GM12878 (cell line): ENCODE results near the gene KRT86. TPM values are rescaled to one million over a fixed set of nuclear protein-coding genes. Genes with fewer than 3 reads are reported as not detected.
A peak's percentile ranks its signal among the peaks of the same experiment; 100 is the strongest.

Source experiments
- ATAC-seq: fragments of 200-7000 bp; cut with Tn5 transposase; 3 replicates; pipeline ENCODE4 v1.9.1; 2020; ENCODE audit warnings: mild to moderate bottlenecking, moderate library complexity
- BruUV-seq: library from RNA; stranded (reverse); fragments of 400-500 nt; replicated peaks from 2 replicates; lab custom pipeline; 2021; lab: Mats Ljungman, UMichigan
- CTCF ChIA-PET: fragments of 300-600 bp; sonication (Branson Sonifier 250); formaldehyde crosslinking; extraction: SDS; loops from one replicate; lab custom pipeline; 2021; ENCODE audit warnings: inconsistent platforms; lab: Yijun Ruan, JAX
- POLR2A ChIA-PET: fragments of 350-600 bp; formaldehyde crosslinking; extraction: SDS; loops from one replicate; lab custom pipeline; 2021; ENCODE audit warnings: inconsistent platforms; lab: Charles Lee
- RAD21 ChIA-PET: fragments of 300-600 bp; sonication (Branson Sonifier 250); formaldehyde crosslinking; loops from one replicate; lab custom pipeline; 2023; ENCODE audit warnings: antibody characterized with exemption; ENCODE audit not compliant: unreplicated experiment; lab: Charles Lee
- SMC1A ChIA-PET: fragments of 300-600 bp; sonication (Branson Sonifier 250); formaldehyde crosslinking; loops from one replicate; lab custom pipeline; 2023; ENCODE audit not compliant: unreplicated experiment, uncharacterized antibody; lab: Charles Lee
- DNase-seq: peaks from one replicate; pipeline ENCODE4 v3.0.0-alpha.2; 2011; ENCODE audit warnings: low read depth, low spot score
- FAIRE-seq: peaks from 3 replicates; lab custom pipeline; 2011; peaks lifted over from hg19 to GRCh38; lab: Jason Lieb, UNC
- H2AFZ ChIP-seq: 2 replicates; pipeline ENCODE4 v1.6.0; 2011; ENCODE audit warnings: low read depth, low read length, control low read depth; ENCODE audit not compliant: control insufficient read depth
- H3K27ac ChIP-seq: 2 replicates; pipeline ENCODE4 v1.5.1; 2011; ENCODE audit warnings: control low read depth; ENCODE audit not compliant: control insufficient read depth, insufficient read depth
- H3K27me3 ChIP-seq, 2 experiments: replicated peaks in 1 of 2; 2 replicates each; pipeline versions ENCODE4 v1.6.0 to v1.6.1; 2011; ENCODE audit warnings: low read length in 1 of 2; ENCODE audit not compliant: control insufficient read depth in 2 of 2, insufficient read depth in 2 of 2
- H3K36me3 ChIP-seq, 2 experiments: 2 replicates each; pipeline ENCODE4 v1.5.1; 2011; ENCODE audit warnings: low read length in 1 of 2; ENCODE audit not compliant: control insufficient read depth in 2 of 2, insufficient read depth in 2 of 2
- H3K4me1 ChIP-seq: 2 replicates; pipeline ENCODE4 v1.6.1; 2011; ENCODE audit warnings: mild to moderate bottlenecking, low read length, moderate library complexity, mixed read lengths; ENCODE audit not compliant: control insufficient read depth, insufficient read depth
- H3K4me2 ChIP-seq: 2 replicates; pipeline ENCODE4 v1.6.0; 2011; ENCODE audit warnings: control low read depth; ENCODE audit not compliant: control insufficient read depth, insufficient read depth
- H3K4me3 ChIP-seq: fragments of 200-600 bp; sonication (generic); 2 replicates; pipeline ENCODE4 v1.5.1; 2016
- H3K79me2 ChIP-seq: 2 replicates; pipeline ENCODE4 v1.6.0; 2011; ENCODE audit warnings: low read length; ENCODE audit not compliant: control insufficient read depth, insufficient read depth
- H3K9ac ChIP-seq: 2 replicates; pipeline ENCODE4 v1.8.0; 2011; ENCODE audit warnings: low read length, control low read depth, mixed read lengths; ENCODE audit not compliant: control insufficient read depth, insufficient read depth
- H3K9me3 ChIP-seq: replicated peaks from 3 replicates; pipeline ENCODE4 v1.5.1; 2011; ENCODE audit warnings: mild to moderate bottlenecking, low read length; ENCODE audit not compliant: control insufficient read depth, insufficient read depth
- H4K20me1 ChIP-seq: 2 replicates; pipeline ENCODE4 v1.6.0; 2011; ENCODE audit not compliant: control insufficient read depth, insufficient read depth
- BCL11A ChIP-seq: IDR thresholded peaks from 2 replicates; pipeline ENCODE4 v1.6.1; 2011; ENCODE audit warnings: low read depth, low read length
- CEBPB ChIP-seq, 2 experiments: fragments of 150-350 bp in 1 of 2; IDR thresholded peaks; 2 replicates each; pipeline ENCODE4 v1.6.1; 2012 to 2014; ENCODE audit warnings: low read depth in 2 of 2, low read length in 2 of 2, borderline replicate concordance in 1 of 2, inconsistent platforms in 1 of 2
- CREM ChIP-seq: IDR thresholded peaks from 2 replicates; pipeline ENCODE4 v1.6.1; 2014; ENCODE audit warnings: antibody characterized with exemption, low read depth
- ETV6 ChIP-seq, 2 experiments: fragments of 450-650 bp in 1 of 2; IDR thresholded peaks in 1 of 2; conservative IDR thresholded peaks in 1 of 2; 2 replicates each; pipeline ENCODE4 v1.6.1; 2014; ENCODE audit warnings: antibody characterized with exemption in 1 of 2, borderline replicate concordance in 1 of 2, low read depth in 1 of 2, mild to moderate bottlenecking in 1 of 2, moderate library complexity in 1 of 2
- GATAD2B ChIP-seq: fragments of 450-650 bp; conservative IDR thresholded peaks from 2 replicates; pipeline ENCODE4 v1.6.1; 2017; ENCODE audit warnings: low read depth, mild to moderate bottlenecking, moderate library complexity
- IKZF2 ChIP-seq, 2 experiments: fragments of 450-650 bp; IDR thresholded peaks; 2 replicates each; pipeline ENCODE4 v1.6.1; 2017; ENCODE audit warnings: mild to moderate bottlenecking in 2 of 2, moderate library complexity in 2 of 2
- MTA3 ChIP-seq: IDR thresholded peaks from 2 replicates; pipeline ENCODE4 v1.6.1; 2012; ENCODE audit warnings: low read length, inconsistent platforms, borderline replicate concordance
- RBBP5 ChIP-seq: fragments of 200-600 bp; sonication (generic); conservative IDR thresholded peaks from 2 replicates; pipeline ENCODE4 v1.6.1; 2016
- WGBS: methylation state at CpG from one replicate; pipeline ENCODE4 v1.1.6; 2016; ENCODE audit warnings: low lambda C conversion rate; ENCODE audit not compliant: insufficient replicate concordance, insufficient coverage; ENCODE audit errors: missing lambda C conversion rate; 5-methylcytosine and 5-hydroxymethylcytosine counted together
- in situ Hi-C: fragments of 300-500 bp; cut with MboI; formaldehyde crosslinking; loops from 9 replicates; pipeline ENCODE4 v1.14.3; 2018; ENCODE audit warnings: mixed read lengths
- intact Hi-C: fragments of 100-400 bp; cut with micrococcal nuclease; formaldehyde crosslinking; loops from one replicate; pipeline ENCODE4 v1.14.2; 2022; ENCODE audit not compliant: unreplicated experiment
- polyA plus RNA-seq, 11 experiments: library from polyadenylated mRNA; depleted of rRNA in 4 of 11; unstranded in 6 of 11; stranded (reverse) in 5 of 11; fragments of >200 nt; fragmentation: Nextera tagmentation in 4 of 11; fragmentation: Illumina TruSeq in 1 of 11; extraction: Ambion mirVana in 4 of 11; extraction: Trizol in 1 of 11; gene quantifications; 1 replicate in 1 of 11; 2 replicates in 10 of 11; pipeline versions ENCODE4 v1.2.1 to v1.2.3, GENCODE V29; 2011 to 2016; ENCODE audit warnings: inconsistent platforms in 2 of 11, missing spikeins in 2 of 11, low read depth in 1 of 11
- total RNA-seq, 4 experiments: library from RNA; depleted of rRNA in 3 of 4; stranded (reverse); fragments of >200 nt in 3 of 4; fragmentation: Illumina TruSeq in 1 of 4; extraction: Trizol in 1 of 4; gene quantifications; 2 replicates each; pipeline versions ENCODE4 v1.2.1 to v1.2.3, GENCODE V29; 2013 to 2021
- TF ChIP-seq, protein P1 (sequence below): fragments of 450-650 bp; IDR thresholded peaks from 2 replicates; pipeline ENCODE4 v1.6.1; 2017; ENCODE audit warnings: borderline replicate concordance

The KRT86 gene
- total and polyA plus RNA-seq, 10 of the 15 experiments (the other 5 are each of a cell fraction or from before 2014, with no cell fraction given): 0.11 to 0.54 (median 0.18) TPM; not detected in 4

DNA sequence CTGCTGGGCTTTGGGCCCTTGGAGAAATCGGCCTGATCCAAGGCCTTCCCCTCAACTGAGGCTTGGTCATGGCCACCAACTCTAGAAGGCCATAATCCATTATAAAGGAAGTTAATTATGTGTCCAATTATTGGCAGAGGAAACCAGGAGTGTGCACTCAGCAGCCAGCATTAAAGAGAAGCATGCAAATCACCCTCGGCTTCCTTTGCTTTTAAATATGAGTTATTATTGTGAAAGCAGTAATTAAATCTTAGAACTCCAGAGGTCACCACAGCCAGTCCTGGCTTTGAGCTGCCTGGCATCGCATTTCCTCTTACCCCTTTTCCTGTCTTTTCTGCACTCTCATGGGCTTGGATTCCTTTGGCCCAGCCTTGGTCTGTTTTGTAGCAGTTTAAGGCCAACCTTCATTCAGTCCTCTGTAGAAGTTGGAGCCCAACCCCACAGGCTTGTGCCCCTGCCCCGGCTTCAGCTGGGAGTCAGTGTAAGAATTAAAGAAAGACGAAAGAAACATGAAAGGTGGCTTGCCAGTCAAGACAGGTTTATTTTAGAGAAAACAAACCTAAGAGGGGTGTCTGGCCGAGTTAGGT, 14.7 kb upstream of the KRT86 start:
- RAD21 ChIA-PET: no interaction called here
- FAIRE-seq (no peak), ATAC-seq (no peak), DNase-seq (no peak)
- Histone ChIP-seq H3K36me3 (no peaks in the 10 kb centered on the region), H2AFZ (no peak overlapping the region), H3K79me2 (no peaks in the 10 kb centered on the region), H4K20me1 (no peaks in the 10 kb centered on the region), H3K27ac (no peak overlapping the region), H3K9me3 (no peaks in the 10 kb centered on the region; the same call in 2 of the 3 replicates), H3K4me2 (no peak overlapping the region), H3K27me3 (peaks cover 1 to 6% of the 10 kb centered on the region in 2 experiments; a peak in 2 of 4 replicates), H3K9ac (no peak overlapping the region), H3K4me1 (no peaks in the 10 kb centered on the region), H3K4me3 (no peak overlapping the region)
- SMC1A ChIA-PET: no interaction called here
- CTCF ChIA-PET: interaction anchor here (1.1 to 1.3 kb wide), 2 partner anchors 20 to 38 kb away, joined by 3 to 7 read pairs; no protein-coding TSS in a partner anchor
- in situ Hi-C loops: no loop called here
- no peak for TF ChIP-seq IKZF2 (IDR thresholded peaks at IDR 0.05)
- no peak for TF ChIP-seq RBBP5
- TF ChIP-seq CREM: no peak
- WGBS: 8% methylated on average over 6 of the region's 6 CpGs
- BruUV-seq: no TSS peak
- POLR2A ChIA-PET: no interaction called here
- intact Hi-C loops: no loop called here

DNA sequence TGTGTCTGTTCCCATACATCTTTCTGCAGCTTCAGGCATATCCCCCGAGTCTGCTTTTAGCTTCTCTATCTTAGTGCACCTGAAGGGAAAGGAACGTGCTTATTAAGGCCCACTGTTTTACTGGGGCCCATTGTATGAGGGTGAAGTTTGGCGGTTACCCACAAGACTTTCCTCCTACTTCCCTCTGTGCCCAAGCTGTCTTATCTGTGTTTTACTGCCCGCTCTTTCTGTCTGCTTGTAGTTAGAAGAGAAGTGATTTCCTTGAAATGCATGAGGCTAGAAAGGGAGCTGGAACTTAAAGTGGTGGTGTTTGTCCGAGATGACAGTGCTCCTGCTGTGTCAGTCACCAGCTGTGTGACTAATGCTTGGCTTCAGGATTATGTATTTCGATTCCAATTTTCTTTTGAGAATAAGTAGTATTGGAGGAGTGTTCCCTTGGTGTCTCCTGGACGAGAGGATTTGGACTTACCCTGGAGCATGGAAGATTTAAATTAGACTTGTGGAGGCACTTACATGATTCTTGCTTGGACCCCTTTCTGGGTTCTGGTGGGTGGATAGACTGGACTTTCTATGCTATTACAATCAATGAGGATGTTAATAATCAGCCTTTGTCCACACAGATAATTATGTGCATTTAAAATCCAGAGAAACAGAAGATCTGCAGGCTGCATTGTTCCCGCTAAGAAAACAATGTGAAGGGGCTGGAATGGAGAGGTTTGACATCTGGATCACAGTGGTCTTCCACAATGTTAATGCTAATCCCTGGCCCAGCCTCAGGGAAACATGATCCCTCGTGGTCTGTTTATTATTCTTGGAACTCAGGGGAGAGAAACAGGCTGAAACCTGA, 13.9 kb upstream of the KRT86 start:
- FAIRE-seq: peak; percentile 41
- H3K4me2 ChIP-seq: no peak overlapping the region
- in situ Hi-C loops (no loop called here), intact Hi-C loops (no loop called here)
- no peak overlapping the region for H2AFZ ChIP-seq
- 18% methylated on average over 9 of the region's 9 CpGs for WGBS
- H3K9me3 ChIP-seq: no peaks in the 10 kb centered on the region; the same call in 2 of the 3 replicates
- no peaks in the 10 kb centered on the region for H3K4me1 ChIP-seq
- H3K4me3 ChIP-seq: no peak overlapping the region
- ChIA-PET POLR2A (no interaction called here), CTCF (interaction anchor here (1.1 to 1.3 kb wide), 2 partner anchors 19 to 39 kb away, joined by 3 to 7 read pairs; no protein-coding TSS in a partner anchor), SMC1A (no interaction called here), RAD21 (no interaction called here)
- no TSS peak for BruUV-seq
- H4K20me1 ChIP-seq: no peaks in the 10 kb centered on the region
- DNase-seq: no peak
- ATAC-seq: no peak
- H3K36me3 ChIP-seq: no peaks in the 10 kb centered on the region
- no peaks in the 10 kb centered on the region for H3K79me2 ChIP-seq
- H3K9ac ChIP-seq: no peak overlapping the region
- no peak overlapping the region for H3K27ac ChIP-seq
- peaks cover 1 to 6% of the 10 kb centered on the region in 2 experiments; a peak in 2 of 4 replicates for H3K27me3 ChIP-seq
- TF ChIP-seq BCL11A: no peak
- no peak for TF ChIP-seq MTA3
- TF ChIP-seq, protein P1, sequence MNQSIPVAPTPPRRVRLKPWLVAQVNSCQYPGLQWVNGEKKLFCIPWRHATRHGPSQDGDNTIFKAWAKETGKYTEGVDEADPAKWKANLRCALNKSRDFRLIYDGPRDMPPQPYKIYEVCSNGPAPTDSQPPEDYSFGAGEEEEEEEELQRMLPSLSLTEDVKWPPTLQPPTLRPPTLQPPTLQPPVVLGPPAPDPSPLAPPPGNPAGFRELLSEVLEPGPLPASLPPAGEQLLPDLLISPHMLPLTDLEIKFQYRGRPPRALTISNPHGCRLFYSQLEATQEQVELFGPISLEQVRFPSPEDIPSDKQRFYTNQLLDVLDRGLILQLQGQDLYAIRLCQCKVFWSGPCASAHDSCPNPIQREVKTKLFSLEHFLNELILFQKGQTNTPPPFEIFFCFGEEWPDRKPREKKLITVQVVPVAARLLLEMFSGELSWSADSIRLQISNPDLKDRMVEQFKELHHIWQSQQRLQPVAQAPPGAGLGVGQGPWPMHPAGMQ: no peak
- no peak for TF ChIP-seq GATAD2B
- no peak for TF ChIP-seq CEBPB (IDR thresholded peaks at IDR 0.05; ENCODE audit: borderline replicate concordance in 1 of 2, low read depth in 2 of 2, low read length in 2 of 2)
- TF ChIP-seq ETV6 (conservative IDR thresholded peaks at IDR 0.05 in 1 of 2, IDR thresholded peaks at IDR 0.05 in 1 of 2; ENCODE audit: borderline replicate concordance in 1 of 2, low read depth in 1 of 2): no peak
